SK-N-SH treated with all-trans-retinoic acid at 6 μM for 48 hours (cell line): ENCODE data around the gene PIK3AP1.
"Not testable (repeated sequence)": the region's sequence is repeated elsewhere in the genome, so short reads cannot be mapped to it uniquely, and the experiment has no call there.

Experiments used
- ATAC-seq: fragments of 200-7000 bp; cut with Tn5 transposase; 3 replicates; pipeline ENCODE4 v1.9.1; 2020; ENCODE audit warnings: mild to moderate bottlenecking, moderate library complexity
- ARNTL ChIP-seq: fragments of 450-650 bp; formaldehyde crosslinking; IDR thresholded peaks from 2 replicates; pipeline ENCODE4 v1.5.0; 2020; ENCODE audit warnings: low read depth, mild to moderate bottlenecking, moderate library complexity, borderline replicate concordance
- BACH2 ChIP-seq: fragments of 250-450 bp; sonication (Bioruptor Pico); IDR thresholded peaks from 2 replicates; pipeline ENCODE4 v1.9.0; 2021; ENCODE audit warnings: mild to moderate bottlenecking, borderline replicate concordance
- CREB5 ChIP-seq: fragments of 250-450 bp; sonication (Bioruptor Pico); IDR thresholded peaks from 2 replicates; pipeline ENCODE4 v1.5.1; 2020; ENCODE audit warnings: low read depth, mild to moderate bottlenecking, moderate library complexity
- CSDC2 ChIP-seq: fragments of 250-450 bp; sonication (Bioruptor Pico); IDR thresholded peaks from 2 replicates; pipeline ENCODE4 v1.5.0; 2020; ENCODE audit warnings: mild to moderate bottlenecking, moderate library complexity
- CSRNP3 ChIP-seq: fragments of 250-450 bp; sonication (Bioruptor Pico); IDR thresholded peaks from 2 replicates; pipeline ENCODE4 v1.5.1; 2021; ENCODE audit warnings: mild to moderate bottlenecking, moderate library complexity
- ESRRG ChIP-seq: fragments of 250-450 bp; sonication (Bioruptor Pico); IDR thresholded peaks from 2 replicates; pipeline ENCODE4 v1.6.1; 2021; ENCODE audit warnings: mild to moderate bottlenecking
- ISL1 ChIP-seq: fragments of 250-450 bp; sonication (Bioruptor Pico); IDR thresholded peaks from 2 replicates; pipeline ENCODE4 v2.1.2; 2022; ENCODE audit warnings: mild to moderate bottlenecking, moderate library complexity
- OSR1 ChIP-seq: fragments of 250-450 bp; sonication (Bioruptor Pico); IDR thresholded peaks from 2 replicates; pipeline ENCODE4 v1.8.0; 2022; ENCODE audit warnings: moderate library complexity, mild to moderate bottlenecking, inconsistent platforms
- PPARA ChIP-seq: fragments of 250-450 bp; sonication (Bioruptor Pico); IDR thresholded peaks from 2 replicates; pipeline ENCODE4 v1.5.0; 2020; ENCODE audit warnings: mild to moderate bottlenecking, borderline replicate concordance
- RARB ChIP-seq: fragments of 250-450 bp; sonication (Bioruptor Pico); IDR thresholded peaks from 2 replicates; pipeline ENCODE4 v1.8.0; 2021; ENCODE audit warnings: mild to moderate bottlenecking, moderate library complexity
- SNAI2 ChIP-seq: fragments of 250-450 bp; sonication (Bioruptor Pico); IDR thresholded peaks from 2 replicates; pipeline ENCODE4 v1.5.0; 2020; ENCODE audit warnings: mild to moderate bottlenecking, moderate library complexity
- TCF4 ChIP-seq: fragments of 250-450 bp; sonication (Bioruptor Pico); IDR thresholded peaks from 2 replicates; pipeline ENCODE4 v1.8.0; 2021; ENCODE audit warnings: mild to moderate bottlenecking, moderate library complexity, borderline replicate concordance
- TOX ChIP-seq: fragments of 250-450 bp; sonication (Bioruptor Pico); IDR thresholded peaks from 2 replicates; pipeline ENCODE4 v1.8.0; 2021; ENCODE audit warnings: mild to moderate bottlenecking, moderate library complexity, borderline replicate concordance
- ZC3H10 ChIP-seq: fragments of 250-450 bp; sonication (Bioruptor Pico); IDR thresholded peaks from 2 replicates; pipeline ENCODE4 v1.5.1; 2021; ENCODE audit warnings: mild to moderate bottlenecking, moderate library complexity
- ZFP3 ChIP-seq: fragments of 250-450 bp; sonication (Bioruptor Pico); IDR thresholded peaks from 2 replicates; pipeline ENCODE4 v1.5.0; 2020; ENCODE audit warnings: mild to moderate bottlenecking, moderate library complexity
- ZFP30 ChIP-seq: fragments of 450-650 bp; formaldehyde crosslinking; IDR thresholded peaks from 2 replicates; pipeline ENCODE4 v1.5.0; 2022; ENCODE audit warnings: mild to moderate bottlenecking, moderate library complexity
- ZNF565 ChIP-seq: fragments of 450-650 bp; formaldehyde crosslinking; conservative IDR thresholded peaks from 2 replicates; pipeline ENCODE4 v1.5.0; 2020; ENCODE audit warnings: low read depth, mild to moderate bottlenecking, moderate library complexity
- ZNF70 ChIP-seq: fragments of 450-650 bp; formaldehyde crosslinking; IDR thresholded peaks from 2 replicates; pipeline ENCODE4 v1.5.0; 2020; ENCODE audit warnings: mild to moderate bottlenecking, moderate library complexity
- ZNF8 ChIP-seq: fragments of 450-650 bp; formaldehyde crosslinking; IDR thresholded peaks from 2 replicates; pipeline ENCODE4 v1.5.0; 2020; ENCODE audit warnings: mild to moderate bottlenecking, moderate library complexity
- TF ChIP-seq, protein P1 (sequence below): fragments of 250-450 bp; sonication (Bioruptor Pico); IDR thresholded peaks from 2 replicates; pipeline ENCODE4 v1.8.0; 2020; ENCODE audit warnings: mild to moderate bottlenecking, moderate library complexity, borderline replicate concordance
- TF ChIP-seq, protein P2 (sequence below): fragments of 250-450 bp; sonication (Bioruptor Pico); IDR thresholded peaks from 2 replicates; pipeline ENCODE4 v1.8.0; 2021; ENCODE audit warnings: low read depth, mild to moderate bottlenecking, moderate library complexity, borderline replicate concordance

The PIK3AP1 gene

DNA sequence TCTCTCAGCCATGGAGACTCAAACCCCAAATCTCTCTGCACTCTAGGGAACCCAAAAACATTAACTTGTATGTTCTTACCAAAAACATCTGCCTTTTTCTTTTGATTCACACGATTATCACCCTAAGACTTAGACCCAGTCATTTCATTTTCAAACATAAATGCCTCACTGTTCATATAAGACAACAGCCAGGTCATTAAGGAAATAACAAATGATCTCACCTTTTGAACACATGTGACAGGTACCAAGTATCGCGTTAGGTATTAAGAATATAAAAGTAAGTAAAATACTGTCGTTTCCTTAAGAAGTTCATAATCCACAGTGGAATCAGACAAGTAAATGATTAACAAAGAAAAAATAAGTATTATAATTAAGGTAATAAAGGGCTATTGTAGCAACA lies 142.3 kb downstream of the PIK3AP1 start (continued):
- TF ChIP-seq ARNTL (CRISPR knock-in tag) (no peak), RARB (no peak), CSRNP3 (CRISPR knock-in tag) (no peak), ESRRG (no peak)
- TF ChIP-seq, all 23 proteins: peak for 0

DNA sequence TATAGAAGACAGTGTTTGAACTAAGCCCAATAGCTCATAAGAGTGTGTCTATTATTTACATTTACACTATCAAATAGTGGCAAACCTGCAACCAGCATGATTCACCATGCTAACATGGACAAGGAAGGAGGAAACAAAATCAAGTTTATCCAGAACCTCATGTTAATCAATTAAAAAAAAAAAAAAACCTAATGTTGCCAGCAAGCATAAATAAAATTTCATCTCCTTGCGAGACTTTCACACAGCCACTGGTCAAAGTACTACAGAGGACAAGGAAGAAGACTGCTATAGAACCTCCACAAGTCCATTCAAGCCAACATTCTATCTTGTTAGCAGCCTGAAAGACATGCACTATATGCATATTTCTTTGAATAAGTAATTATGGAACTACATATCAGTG lies 143.2 kb downstream of the PIK3AP1 start:
- no peak for TF ChIP-seq SNAI2 (CRISPR knock-in tag)
- no peak for TF ChIP-seq ZFP3 (CRISPR knock-in tag)
- no peak for TF ChIP-seq ZC3H10 (CRISPR knock-in tag)
- TF ChIP-seq TCF4 (CRISPR knock-in tag): no peak
- no peak for ATAC-seq

- no peak for ATAC-seq
- TF ChIP-seq, protein P1, sequence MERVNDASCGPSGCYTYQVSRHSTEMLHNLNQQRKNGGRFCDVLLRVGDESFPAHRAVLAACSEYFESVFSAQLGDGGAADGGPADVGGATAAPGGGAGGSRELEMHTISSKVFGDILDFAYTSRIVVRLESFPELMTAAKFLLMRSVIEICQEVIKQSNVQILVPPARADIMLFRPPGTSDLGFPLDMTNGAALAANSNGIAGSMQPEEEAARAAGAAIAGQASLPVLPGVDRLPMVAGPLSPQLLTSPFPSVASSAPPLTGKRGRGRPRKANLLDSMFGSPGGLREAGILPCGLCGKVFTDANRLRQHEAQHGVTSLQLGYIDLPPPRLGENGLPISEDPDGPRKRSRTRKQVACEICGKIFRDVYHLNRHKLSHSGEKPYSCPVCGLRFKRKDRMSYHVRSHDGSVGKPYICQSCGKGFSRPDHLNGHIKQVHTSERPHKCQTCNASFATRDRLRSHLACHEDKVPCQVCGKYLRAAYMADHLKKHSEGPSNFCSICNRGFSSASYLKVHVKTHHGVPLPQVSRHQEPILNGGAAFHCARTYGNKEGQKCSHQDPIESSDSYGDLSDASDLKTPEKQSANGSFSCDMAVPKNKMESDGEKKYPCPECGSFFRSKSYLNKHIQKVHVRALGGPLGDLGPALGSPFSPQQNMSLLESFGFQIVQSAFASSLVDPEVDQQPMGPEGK (CRISPR knock-in tag): no peak
- no peak for TF ChIP-seq ESRRG
- no peak for TF ChIP-seq ZC3H10 (CRISPR knock-in tag)
- TF ChIP-seq, protein P2, sequence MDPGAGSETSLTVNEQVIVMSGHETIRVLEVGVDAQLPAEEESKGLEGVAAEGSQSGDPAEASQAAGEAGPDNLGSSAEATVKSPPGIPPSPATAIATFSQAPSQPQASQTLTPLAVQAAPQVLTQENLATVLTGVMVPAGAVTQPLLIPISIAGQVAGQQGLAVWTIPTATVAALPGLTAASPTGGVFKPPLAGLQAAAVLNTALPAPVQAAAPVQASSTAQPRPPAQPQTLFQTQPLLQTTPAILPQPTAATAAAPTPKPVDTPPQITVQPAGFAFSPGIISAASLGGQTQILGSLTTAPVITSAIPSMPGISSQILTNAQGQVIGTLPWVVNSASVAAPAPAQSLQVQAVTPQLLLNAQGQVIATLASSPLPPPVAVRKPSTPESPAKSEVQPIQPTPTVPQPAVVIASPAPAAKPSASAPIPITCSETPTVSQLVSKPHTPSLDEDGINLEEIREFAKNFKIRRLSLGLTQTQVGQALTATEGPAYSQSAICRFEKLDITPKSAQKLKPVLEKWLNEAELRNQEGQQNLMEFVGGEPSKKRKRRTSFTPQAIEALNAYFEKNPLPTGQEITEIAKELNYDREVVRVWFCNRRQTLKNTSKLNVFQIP (CRISPR knock-in tag): no peak
- no peak for TF ChIP-seq TOX (CRISPR knock-in tag)
- no peak for TF ChIP-seq CSRNP3 (CRISPR knock-in tag)
- TF ChIP-seq SNAI2 (CRISPR knock-in tag): no peak
- TF ChIP-seq ZNF70 (CRISPR knock-in tag): no peak
- TF ChIP-seq BACH2: no peak
- no peak for TF ChIP-seq ISL1 (CRISPR knock-in tag)
- no peak for TF ChIP-seq ZFP30 (CRISPR knock-in tag)
- TF ChIP-seq ZNF8: no peak
These were observed 143.9 kb downstream of the PIK3AP1 start for GRCh38 chr10:96576277-96576980.

GRCh38 chr10:96574564-96574963 lies 145.8 kb downstream of the PIK3AP1 start:
- ATAC-seq: not testable (repeated sequence)
- 0 out of 2 replicates have a peak, but pooled peaks have one; percentile 5 for TF ChIP-seq ZNF8

DNA sequence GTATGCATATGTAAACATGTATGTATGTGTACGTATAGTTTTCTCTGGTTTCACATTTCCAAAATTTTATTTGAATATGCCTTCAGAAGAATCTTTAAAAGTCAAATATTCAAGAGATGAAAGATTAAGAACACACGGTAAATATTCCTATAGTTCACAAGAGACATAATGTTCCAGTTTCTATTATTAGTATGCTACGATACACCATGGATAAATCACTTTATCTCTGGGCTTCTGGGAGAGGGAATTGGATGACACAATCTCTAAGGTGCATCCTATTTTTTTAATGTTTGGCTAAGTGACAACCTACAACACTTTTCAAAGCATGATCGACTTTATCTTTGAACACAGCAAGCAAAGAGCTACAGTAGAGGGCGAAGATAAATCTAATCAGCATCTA lies 147.3 kb downstream of the PIK3AP1 start:
- no peak for ATAC-seq
- TF ChIP-seq, protein P1 (CRISPR knock-in tag): no peak
- TF ChIP-seq CREB5: no peak
- no peak for TF ChIP-seq ARNTL (CRISPR knock-in tag)
- no peak for TF ChIP-seq RARB
- no peak for TF ChIP-seq PPARA (CRISPR knock-in tag)
- no peak for TF ChIP-seq CSDC2 (CRISPR knock-in tag)
- TF ChIP-seq OSR1 (CRISPR knock-in tag): no peak
- TF ChIP-seq ZC3H10 (CRISPR knock-in tag): no peak
- no peak for TF ChIP-seq SNAI2 (CRISPR knock-in tag)
- TF ChIP-seq ZNF565: no peak
- TF ChIP-seq, protein P2 (CRISPR knock-in tag): no peak
- no peak for TF ChIP-seq ZFP30 (CRISPR knock-in tag)
- TF ChIP-seq CSRNP3 (CRISPR knock-in tag): no peak
